HG03095 (cell line): ENCODE results near the gene MAP4K5.
A peak's percentile ranks its signal among the peaks of the same experiment; 100 is the strongest.
"Not testable (repeated sequence)": the region's sequence is repeated elsewhere in the genome, so short reads cannot be mapped to it uniquely, and the experiment has no call there.

ENCODE experiments used
- ATAC-seq: cut with Tn5 transposase; IDR thresholded peaks from one replicate; pipeline ENCODE4 v1.9.1; 2021; ENCODE audit warnings: moderate library complexity; ENCODE audit not compliant: unreplicated experiment

Gene MAP4K5

GRCh38 chr14:50532502-50533240 lies at the start of gene MAP4K5:
MAP4K5 (minus strand) TSS chr14:50532569; CDS start chr14:50532049, 520 bp downstream.
- peak; percentile 93 for ATAC-seq

DNA sequence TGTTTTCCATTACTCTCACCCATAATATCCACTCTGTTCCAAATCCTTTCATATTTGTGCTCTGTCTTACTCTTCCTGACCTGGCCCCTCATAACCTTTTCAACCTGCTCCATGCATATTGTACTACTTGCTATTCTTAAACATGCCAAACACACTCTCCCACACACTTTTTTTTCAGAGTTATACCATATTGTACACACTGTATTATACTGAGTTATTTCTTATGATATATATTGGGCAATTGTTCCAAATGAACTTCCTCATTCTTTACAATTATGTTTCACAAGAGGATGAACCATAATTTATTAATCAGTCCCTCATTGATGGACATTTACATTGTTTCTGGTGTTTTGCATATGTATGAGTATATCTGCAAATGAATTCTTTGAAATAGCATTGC lies 46.1 kb upstream of the MAP4K5 start:
- ATAC-seq, result no peak

GRCh38 chr14:50577982-50578381 lies 45.6 kb upstream of the MAP4K5 start:
- no peak for ATAC-seq

DNA sequence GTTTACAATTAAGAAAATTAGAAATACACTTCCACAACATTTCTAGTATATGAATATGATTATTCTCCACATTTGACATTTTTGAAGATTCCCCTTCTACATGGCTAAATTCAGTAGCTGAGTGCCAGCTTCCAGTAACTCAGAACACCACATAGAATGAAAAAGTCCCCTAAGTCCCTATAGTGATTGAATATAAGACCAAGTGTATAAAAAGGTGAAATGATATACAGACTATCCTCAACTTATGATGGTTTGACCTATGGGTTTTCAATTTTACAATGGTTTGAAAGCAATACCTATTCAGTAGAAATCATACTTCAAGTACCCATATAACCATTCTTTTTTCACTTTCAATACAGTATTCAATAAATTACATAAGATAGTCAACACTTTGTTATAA lies 43.4 kb upstream of the MAP4K5 start:
- no peak for ATAC-seq

DNA sequence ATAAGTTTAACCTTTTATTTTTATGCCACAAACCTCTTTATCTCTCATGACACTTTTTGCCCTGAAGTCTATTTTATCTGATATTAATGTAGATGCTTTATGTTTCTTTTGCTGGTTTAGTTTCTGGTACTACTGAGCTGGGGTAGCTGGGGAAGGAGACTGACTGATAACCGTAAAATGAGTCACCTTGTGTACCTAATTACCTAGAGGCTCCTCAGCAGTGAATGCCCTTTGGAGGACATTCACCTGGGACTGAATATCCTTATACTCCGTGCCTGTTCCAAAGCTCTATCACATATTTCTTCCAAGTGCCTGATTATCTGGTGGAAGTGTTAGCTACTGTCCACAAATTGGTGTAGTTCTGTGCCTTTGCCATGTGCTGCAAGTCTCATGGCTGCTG lies 41.5 kb upstream of the MAP4K5 start:
- ATAC-seq, result no peak

- no peak for ATAC-seq
These were observed 37.4 kb upstream of the MAP4K5 start for GRCh38 chr14:50569714-50570274.

DNA sequence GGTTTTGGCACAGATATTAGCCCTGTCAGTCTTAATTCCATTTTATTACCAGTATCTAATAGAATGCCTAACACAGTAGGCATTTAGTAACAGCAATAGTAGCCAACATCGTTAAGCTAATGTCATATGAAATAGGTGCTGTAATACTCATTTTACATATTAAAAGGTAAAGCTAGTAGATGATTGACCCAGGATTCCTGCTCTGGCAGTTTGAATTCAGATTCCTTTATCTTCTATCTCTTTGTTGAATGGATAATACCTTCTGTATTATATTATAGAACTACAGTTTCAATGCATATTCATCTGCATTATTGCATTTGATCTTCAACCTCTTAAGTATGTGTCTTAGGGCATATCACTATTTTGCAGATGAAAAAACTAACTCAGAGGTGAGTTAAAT lies 30.5 kb upstream of the MAP4K5 start:
- no peak for ATAC-seq

DNA sequence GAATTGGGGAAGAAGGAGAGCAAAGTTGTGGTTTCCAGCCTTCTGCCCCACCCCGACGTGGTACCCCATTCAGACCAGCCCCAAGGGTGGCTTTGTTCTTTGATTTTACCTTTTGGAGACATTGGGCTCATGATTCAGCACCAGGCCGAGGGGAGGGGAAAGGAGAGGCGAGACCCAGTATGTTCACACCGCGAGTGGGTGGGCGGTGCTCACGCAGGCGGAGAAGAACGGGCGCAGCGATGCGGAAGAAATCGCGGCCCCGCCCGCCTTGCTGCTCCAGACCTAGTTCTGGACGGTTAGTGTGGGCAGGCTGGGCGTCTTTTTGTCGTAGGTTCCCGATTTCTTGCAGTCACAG lies 28.5 kb upstream of the MAP4K5 start:
- no peak for ATAC-seq

GRCh38 chr14:50559990-50560930 lies 27.9 kb upstream of the MAP4K5 start, which contains the start of gene ATL1:
ATL1 (plus strand) TSS chr14:50560145; CDS start chr14:50560266, 121 bp downstream.
- no peak for ATAC-seq

DNA sequence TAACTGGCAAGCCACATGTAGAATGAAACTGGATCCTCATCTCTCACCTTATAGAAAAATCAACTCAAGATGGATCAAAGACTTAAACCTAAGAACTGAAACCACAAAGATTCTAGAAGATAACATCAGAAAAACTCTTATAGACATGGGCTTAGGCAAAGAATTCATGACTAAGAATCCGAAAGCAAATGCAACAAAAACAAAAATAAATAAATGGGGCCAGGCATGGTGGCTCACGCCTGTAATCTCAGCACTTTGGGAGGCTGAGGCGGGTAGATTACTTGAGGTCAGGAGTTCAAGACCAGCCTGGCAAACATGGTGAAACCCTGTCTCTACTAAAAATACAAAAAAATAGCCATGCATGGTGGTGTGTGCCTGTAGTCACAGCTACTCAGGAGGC lies 20.4 kb upstream of the MAP4K5 start:
- not testable (repeated sequence) for ATAC-seq

GRCh38 chr14:50551877-50552276 lies 19.5 kb upstream of the MAP4K5 start:
- no peak for ATAC-seq

GRCh38 chr14:50550294-50550693 lies 17.9 kb upstream of the MAP4K5 start:
- no peak for ATAC-seq

DNA sequence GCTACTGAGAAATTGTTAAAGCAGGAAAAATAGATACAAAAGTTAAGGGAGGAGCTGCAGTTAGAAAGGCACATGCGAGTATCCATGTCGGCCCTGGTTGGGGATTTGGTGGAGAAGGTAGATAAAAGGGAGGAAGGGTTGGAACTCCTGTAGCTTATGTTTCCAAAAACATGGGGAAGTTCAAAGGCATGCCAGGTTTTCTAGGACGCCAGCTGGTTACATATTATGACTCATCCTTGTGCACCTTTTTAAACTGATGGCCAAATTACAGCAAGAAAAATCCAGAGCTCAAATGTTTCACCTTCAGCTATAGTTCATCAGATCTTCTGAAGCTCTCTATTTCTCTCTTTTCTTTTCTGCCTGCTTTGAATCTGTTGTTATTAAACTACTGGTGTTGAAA lies 13.2 kb upstream of the MAP4K5 start:
- no peak for ATAC-seq

DNA sequence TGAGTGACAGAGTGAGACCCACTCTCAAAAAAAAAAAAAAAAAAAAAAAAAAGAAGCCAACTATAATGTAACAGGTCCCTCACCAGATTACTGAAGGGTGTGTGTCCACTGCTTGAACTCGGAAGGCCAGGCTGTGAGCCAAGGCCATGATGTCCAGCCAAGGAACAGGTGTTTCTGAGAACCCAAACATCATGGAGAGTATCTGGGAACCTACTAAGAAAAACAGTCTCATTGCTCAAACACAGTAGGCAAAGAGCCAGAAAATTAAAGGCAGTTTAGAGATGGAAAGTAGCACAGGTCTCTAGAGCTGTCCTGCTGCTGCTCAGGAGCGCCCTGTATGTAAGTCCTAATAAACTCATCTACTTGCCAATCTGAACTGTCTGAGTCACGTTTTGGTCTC lies 12.5 kb upstream of the MAP4K5 start:
- no peak for ATAC-seq

GRCh38 chr14:50542941-50543418 lies 10.6 kb upstream of the MAP4K5 start:
- ATAC-seq, result peak; percentile 66

- ATAC-seq, result no peak
These were observed 8.8 kb upstream of the MAP4K5 start for GRCh38 chr14:50541159-50541567.

- ATAC-seq, result no peak
These were observed 6.7 kb upstream of the MAP4K5 start for GRCh38 chr14:50539051-50539450.

GRCh38 chr14:50538034-50538433 lies 5.7 kb upstream of the MAP4K5 start:
- ATAC-seq, result not testable (repeated sequence)

DNA sequence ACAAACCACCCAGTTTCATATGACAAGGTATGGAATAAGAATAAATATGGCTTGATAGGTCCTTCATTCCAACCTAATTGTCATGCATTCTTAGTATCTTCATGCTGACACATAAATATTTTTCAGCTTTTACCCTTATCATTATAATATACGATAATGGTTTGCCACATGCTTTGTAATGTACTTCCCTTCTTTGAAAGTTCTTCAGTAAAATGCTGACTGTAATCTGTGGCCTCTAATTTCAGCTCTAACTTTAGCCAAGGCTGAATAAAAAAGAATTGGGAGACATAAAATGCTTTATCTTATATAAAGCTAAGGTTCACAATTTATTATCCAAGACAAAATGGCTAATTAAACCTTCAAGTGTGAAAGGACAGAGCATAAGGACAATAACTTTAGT lies 2.6 kb upstream of the MAP4K5 start:
- no peak for ATAC-seq

DNA sequence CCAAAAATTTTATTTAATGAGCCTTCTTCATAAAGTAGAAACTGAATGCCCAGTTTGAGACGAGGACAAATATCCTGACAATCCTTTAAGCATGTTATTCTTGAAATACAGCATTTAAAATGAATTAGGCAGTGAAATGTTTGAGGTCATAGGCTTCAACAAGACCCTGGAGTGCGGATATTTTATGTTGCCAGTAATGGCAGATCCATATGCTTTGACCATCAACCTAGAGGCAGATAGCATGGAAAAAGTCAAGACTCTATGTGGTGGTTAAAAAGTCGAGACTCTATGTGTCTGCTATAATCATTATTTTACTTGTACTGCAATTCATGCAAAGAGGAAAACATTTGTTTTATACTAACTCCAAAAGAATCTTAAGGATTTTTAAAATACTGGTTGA lies 2.0 kb upstream of the MAP4K5 start:
- ATAC-seq, result no peak

- no peak for ATAC-seq
These were observed 1.4 kb upstream of the MAP4K5 start for GRCh38 chr14:50533806-50534205.
